Parathyroid adenoma (tissue), 2 donors: ENCODE data around the gene ADGRG6.

Experiments
- H2AFZ ChIP-seq: fragments of 300-600 bp; sonication (generic); one replicate; pipeline ENCODE4 v1.7.0; 2017; ENCODE audit warnings: antibody characterized with exemption, mild to moderate bottlenecking
- H3K27ac ChIP-seq: fragments of 300-600 bp; sonication (generic); one replicate; pipeline ENCODE4 v1.7.0; 2017
- H3K27me3 ChIP-seq: fragments of 300-600 bp; sonication (generic); one replicate; pipeline ENCODE4 v1.7.0; 2017; ENCODE audit warnings: low read length; ENCODE audit not compliant: control insufficient read depth, insufficient read depth
- H3K36me3 ChIP-seq: fragments of 300-600 bp; sonication (generic); one replicate; pipeline ENCODE4 v1.7.0; 2017; ENCODE audit warnings: low read length; ENCODE audit not compliant: control insufficient read depth, insufficient read depth
- H3K4me1 ChIP-seq: fragments of 300-600 bp; sonication (generic); one replicate; pipeline ENCODE4 v1.7.0; 2017; ENCODE audit warnings: control low read depth
- H3K4me2 ChIP-seq: fragments of 300-600 bp; sonication (generic); one replicate; pipeline ENCODE4 v1.7.0; 2017; ENCODE audit warnings: low read length
- H3K4me3 ChIP-seq: fragments of 300-600 bp; sonication (generic); one replicate; pipeline ENCODE4 v1.7.0; 2017; ENCODE audit warnings: low read depth, low read length
- H3K79me2 ChIP-seq: fragments of 300-600 bp; sonication (generic); one replicate; pipeline ENCODE4 v1.7.0; 2017; ENCODE audit warnings: control low read depth
- H3K9ac ChIP-seq: fragments of 300-600 bp; sonication (generic); one replicate; pipeline ENCODE4 v1.7.0; 2017; ENCODE audit warnings: mild to moderate bottlenecking
- H3K9me3 ChIP-seq: fragments of 300-600 bp; sonication (generic); one replicate; pipeline ENCODE4 v1.7.0; 2017; ENCODE audit warnings: low read length; ENCODE audit not compliant: control insufficient read depth
- CTCF ChIP-seq: fragments of 300-600 bp; sonication (generic); IDR thresholded peaks from one replicate; pipeline ENCODE4 v1.7.0; 2017; ENCODE audit warnings: antibody characterized with exemption, mild to moderate bottlenecking
- donor health status: primary hyperparathyroidism.

The ADGRG6 gene

GRCh38 chr6:142481466-142481865 lies 179.7 kb downstream of the ADGRG6 start:
- no peak for TF ChIP-seq CTCF
- Histone ChIP-seq H3K79me2 (no peaks in the 10 kb centered on the region), H3K4me3 (no peak overlapping the region), H3K36me3 (no peaks in the 10 kb centered on the region), H3K9ac (no peak overlapping the region), H3K27ac (no peak overlapping the region), H3K4me1 (no peaks in the 10 kb centered on the region), H3K27me3 (no peaks in the 10 kb centered on the region), H2AFZ (no peak overlapping the region), H3K4me2 (no peak overlapping the region), H3K9me3 (no peaks in the 10 kb centered on the region)

GRCh38 chr6:142482249-142482648 lies 180.4 kb downstream of the ADGRG6 start:
- Histone ChIP-seq H2AFZ (no peak overlapping the region), H3K27ac (no peak overlapping the region), H3K9ac (no peak overlapping the region), H3K4me3 (no peak overlapping the region), H3K36me3 (no peaks in the 10 kb centered on the region), H3K9me3 (no peaks in the 10 kb centered on the region), H3K4me1 (no peaks in the 10 kb centered on the region), H3K27me3 (no peaks in the 10 kb centered on the region), H3K79me2 (no peaks in the 10 kb centered on the region), H3K4me2 (no peak overlapping the region)
- TF ChIP-seq CTCF = no peak

- TF ChIP-seq CTCF = no peak
- H3K4me1 ChIP-seq = no peaks in the 10 kb centered on the region
- no peak overlapping the region for H3K4me3 ChIP-seq
- H3K9me3 ChIP-seq = no peaks in the 10 kb centered on the region
- H3K36me3 ChIP-seq = no peaks in the 10 kb centered on the region
- H2AFZ ChIP-seq = no peak overlapping the region
- no peak overlapping the region for H3K27ac ChIP-seq
- H3K27me3 ChIP-seq = no peaks in the 10 kb centered on the region
- H3K79me2 ChIP-seq = no peaks in the 10 kb centered on the region
- H3K4me2 ChIP-seq = no peak overlapping the region
- no peak overlapping the region for H3K9ac ChIP-seq
Observed at GRCh38 chr6:142482974-142483373, 181.2 kb downstream of the ADGRG6 start.

- H3K27ac ChIP-seq = no peak overlapping the region
Observed at GRCh38 chr6:142485256-142485655, 183.4 kb downstream of the ADGRG6 start.

More at GRCh38 chr6:142485256-142485655, 183.4 kb downstream of the ADGRG6 start:
- Histone ChIP-seq H3K4me3 (no peak overlapping the region), H3K4me1 (no peaks in the 10 kb centered on the region), H3K4me2 (no peak overlapping the region), H3K9me3 (no peaks in the 10 kb centered on the region), H3K9ac (no peak overlapping the region), H3K79me2 (no peaks in the 10 kb centered on the region), H2AFZ (no peak overlapping the region), H3K36me3 (no peaks in the 10 kb centered on the region), H3K27me3 (no peaks in the 10 kb centered on the region)
- TF ChIP-seq CTCF = no peak
